ENCODE results near the gene STRN4.

GRCh38 chr19:46691948-46692347, 54.3 kb downstream of the STRN4 start:
- TF ChIP-seq, protein P1, sequence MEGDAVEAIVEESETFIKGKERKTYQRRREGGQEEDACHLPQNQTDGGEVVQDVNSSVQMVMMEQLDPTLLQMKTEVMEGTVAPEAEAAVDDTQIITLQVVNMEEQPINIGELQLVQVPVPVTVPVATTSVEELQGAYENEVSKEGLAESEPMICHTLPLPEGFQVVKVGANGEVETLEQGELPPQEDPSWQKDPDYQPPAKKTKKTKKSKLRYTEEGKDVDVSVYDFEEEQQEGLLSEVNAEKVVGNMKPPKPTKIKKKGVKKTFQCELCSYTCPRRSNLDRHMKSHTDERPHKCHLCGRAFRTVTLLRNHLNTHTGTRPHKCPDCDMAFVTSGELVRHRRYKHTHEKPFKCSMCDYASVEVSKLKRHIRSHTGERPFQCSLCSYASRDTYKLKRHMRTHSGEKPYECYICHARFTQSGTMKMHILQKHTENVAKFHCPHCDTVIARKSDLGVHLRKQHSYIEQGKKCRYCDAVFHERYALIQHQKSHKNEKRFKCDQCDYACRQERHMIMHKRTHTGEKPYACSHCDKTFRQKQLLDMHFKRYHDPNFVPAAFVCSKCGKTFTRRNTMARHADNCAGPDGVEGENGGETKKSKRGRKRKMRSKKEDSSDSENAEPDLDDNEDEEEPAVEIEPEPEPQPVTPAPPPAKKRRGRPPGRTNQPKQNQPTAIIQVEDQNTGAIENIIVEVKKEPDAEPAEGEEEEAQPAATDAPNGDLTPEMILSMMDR (conservative IDR thresholded peaks at IDR 0.05) = no peak
- no peak for TF ChIP-seq ZFX (IDR thresholded peaks at IDR 0.05)

Data from C4-2B (cell line).